ENCODE data around the gene SAMD1. TPM values are rescaled to one million over a fixed set of nuclear protein-coding genes. Genes with fewer than 3 reads are reported as not detected.

Gene SAMD1
- total and polyA plus RNA-seq, 2 of the 8 experiments (the other 6 are each of a cell fraction or from before 2014, with no cell fraction given), result 40.0 to 100 TPM

DNA sequence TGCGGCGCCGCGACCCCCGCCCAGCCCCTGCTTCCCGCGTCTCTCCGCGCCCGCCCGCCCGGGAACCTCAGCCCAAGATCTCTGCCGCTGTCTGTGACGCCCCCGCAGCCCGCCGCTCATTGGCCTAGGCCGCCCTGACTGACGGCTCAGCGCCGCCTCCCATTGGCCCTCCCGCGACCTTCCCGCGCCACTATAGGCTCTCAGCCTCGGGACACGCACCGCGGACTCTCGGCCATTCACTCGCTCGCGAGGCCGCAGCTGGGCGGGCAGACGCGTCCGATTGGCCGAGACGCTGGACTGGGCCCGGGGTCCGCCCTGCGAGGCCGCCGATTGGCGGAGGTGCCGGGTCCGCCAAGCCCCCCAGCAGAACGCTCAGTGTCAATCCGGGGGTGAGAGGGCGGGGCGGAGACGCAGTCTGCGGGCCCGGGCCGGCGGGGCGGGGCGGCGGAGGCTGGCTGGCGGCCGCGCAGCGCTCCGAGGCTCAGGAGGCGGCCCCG is 27.2 kb upstream of the SAMD1 start, which contains the start of gene PRKACA:
PRKACA (minus strand) TSS at position 95 of the 497 bp plus-strand sequence. CDS start 215 bp downstream, outside the sequence.
- Histone ChIP-seq H2BK12ac (ENCODE audit: low read depth, low read length) (no peak within 1 kb of the TSS), H3K9ac (replicated peaks in 1 of 4; ENCODE audit: extremely low read depth in 1 of 4, low read depth in 3 of 4, low read length in 3 of 4) (peak within 1 kb of the TSS; percentile 49 to 80 (median 66)), H2BK15ac (ENCODE audit: low read length) (no peak within 1 kb of the TSS), H3K79me2 (ENCODE audit: control insufficient read depth in 1 of 2, insufficient read depth in 2 of 2, low read length in 2 of 2) (0 out of 4 replicates have a peak, but pooled peaks cover 0 to 3% of the 10 kb centered on the region in 2 experiments), H4K8ac (ENCODE audit: extremely low read depth, insufficient read depth, low read length) (no peak within 1 kb of the TSS; the same call in 1 of the 2 replicates), H3K27ac (ENCODE audit: low read depth, low read length) (0 out of 2 replicates have a peak within 1 kb of the TSS, but pooled peaks have one; percentile 29), H4K20me1 (replicated peaks in 1 of 2; ENCODE audit: control insufficient read depth in 1 of 2, insufficient read depth in 2 of 2, low read length in 2 of 2) (peaks cover 7 to 12% of the 10 kb centered on the region in 2 experiments), H2AFZ (ENCODE audit: low read length) (no peak within 1 kb of the TSS), H3K14ac (ENCODE audit: insufficient read length) (no peak within 1 kb of the TSS), H3K9me3 (ENCODE audit: insufficient read depth in 2 of 2, low read depth in 1 of 2, low read length in 1 of 2) (no peaks in the 10 kb centered on the region), H3K36me3 (ENCODE audit: control insufficient read depth in 2 of 4, insufficient read depth in 4 of 4, low read length in 3 of 4) (peaks cover 0 to 8% (median 2%) of the 10 kb centered on the region in 4 experiments; a peak in 4 of 8 replicates), H3K56ac (replicated peaks; ENCODE audit: insufficient read length, low read depth, low read length) (no peak within 1 kb of the TSS), H2BK120ac (replicated peaks; ENCODE audit: low read depth, low read length) (no peak within 1 kb of the TSS), H4K5ac (ENCODE audit: insufficient read length, low read depth, low read length) (no peak within 1 kb of the TSS), H3K23me2 (ENCODE audit: low read depth, low read length) (peaks cover 8% of the 10 kb centered on the region), H4K91ac (replicated peaks; ENCODE audit: insufficient read length, low read length) (peak within 1 kb of the TSS; percentile 88), H3K23ac (ENCODE audit: insufficient read length) (no peak within 1 kb of the TSS), H3K79me1 (ENCODE audit: low read depth, low read length) (no peaks in the 10 kb centered on the region; the same call in 1 of the 2 replicates), H3K4me1 (replicated peaks in 1 of 4; ENCODE audit: control insufficient read depth in 3 of 4, insufficient read depth in 4 of 4, low read length in 3 of 4) (peaks cover 8 to 26% (median 15%) of the 10 kb centered on the region in 4 experiments), H3K4ac (replicated peaks; ENCODE audit: insufficient read length, low read depth, low read length) (no peak within 1 kb of the TSS), H2BK20ac (ENCODE audit: low read length) (no peak within 1 kb of the TSS), H3K4me3 (ENCODE audit: extremely low read depth in 1 of 4, insufficient read depth in 2 of 4, low read depth in 3 of 4, low read length in 4 of 4) (peak within 1 kb of the TSS; percentile 41 to 85 (median 55)), H3K4me2 (ENCODE audit: insufficient read depth in 1 of 2, low read depth in 2 of 2, low read length in 2 of 2) (peak within 1 kb of the TSS; percentile 77 to 94), H2AK5ac (ENCODE audit: low read depth, low read length) (no peak within 1 kb of the TSS), H3K27me3 (replicated peaks in 1 of 4; ENCODE audit: control insufficient read depth in 3 of 4, extremely low read depth in 1 of 4, insufficient read depth in 3 of 4, low read length in 3 of 4) (no peaks in the 10 kb centered on the region; a peak in 2 of 7 replicates), H2BK5ac (ENCODE audit: low read depth, low read length) (peak within 1 kb of the TSS; percentile 66; the same call in 1 of the 2 replicates), H3K18ac (ENCODE audit: extremely low read depth, low read length) (no peak within 1 kb of the TSS)
- 2% methylated on average over 34 of the region's 67 CpGs; no CpG with 5 or more reads in 1 of the 2 experiments for WGBS, 2 experiments (ENCODE audit: extremely low coverage in 1 of 2, insufficient coverage in 1 of 2, insufficient read length in 1 of 2, insufficient replicate concordance in 2 of 2, low coverage in 1 of 2, low lambda C conversion rate in 2 of 2, missing lambda C conversion rate in 1 of 2)
- DNase-seq (ENCODE audit: low read depth in 1 of 2, low spot score in 2 of 2) (peak; percentile 91 to 95), FAIRE-seq (no peak)
- CTCF ChIA-PET (ENCODE audit: partially characterized antibody), result interaction anchor here (0.5 to 11.3 kb wide), 3 partner anchors 14 to 133 kb away, joined by 3 to 105 read pairs (median 3); no protein-coding TSS in a partner anchor
- POLR2A ChIA-PET (ENCODE audit: partially characterized antibody), result interaction anchor here (0.9 to 11.0 kb wide), 6 partner anchors 8 to 33 kb away, joined by 3 to 109 read pairs (median 3); partner anchors contain the start of gene ASF1B
- TF ChIP-seq SP1 (IDR thresholded peaks at IDR 0.05; ENCODE audit: low read depth, low read length), result peak; percentile 99
- TF ChIP-seq POLR2A (IDR thresholded peaks at IDR 0.05; ENCODE audit: control extremely low read depth in 1 of 2, low read depth in 2 of 2, low read length in 2 of 2), result no peak
- peak; percentile 99 for TF ChIP-seq EGR1 (IDR thresholded peaks at IDR 0.05; ENCODE audit: borderline replicate concordance, low read depth, low read length)
- no peak for TF ChIP-seq MAFK (IDR thresholded peaks at IDR 0.05; ENCODE audit: low read depth, low read length)
- no peak for TF ChIP-seq RFX5 (IDR thresholded peaks at IDR 0.05; ENCODE audit: borderline replicate concordance, low read depth, low read length)
- TF ChIP-seq, protein P1, sequence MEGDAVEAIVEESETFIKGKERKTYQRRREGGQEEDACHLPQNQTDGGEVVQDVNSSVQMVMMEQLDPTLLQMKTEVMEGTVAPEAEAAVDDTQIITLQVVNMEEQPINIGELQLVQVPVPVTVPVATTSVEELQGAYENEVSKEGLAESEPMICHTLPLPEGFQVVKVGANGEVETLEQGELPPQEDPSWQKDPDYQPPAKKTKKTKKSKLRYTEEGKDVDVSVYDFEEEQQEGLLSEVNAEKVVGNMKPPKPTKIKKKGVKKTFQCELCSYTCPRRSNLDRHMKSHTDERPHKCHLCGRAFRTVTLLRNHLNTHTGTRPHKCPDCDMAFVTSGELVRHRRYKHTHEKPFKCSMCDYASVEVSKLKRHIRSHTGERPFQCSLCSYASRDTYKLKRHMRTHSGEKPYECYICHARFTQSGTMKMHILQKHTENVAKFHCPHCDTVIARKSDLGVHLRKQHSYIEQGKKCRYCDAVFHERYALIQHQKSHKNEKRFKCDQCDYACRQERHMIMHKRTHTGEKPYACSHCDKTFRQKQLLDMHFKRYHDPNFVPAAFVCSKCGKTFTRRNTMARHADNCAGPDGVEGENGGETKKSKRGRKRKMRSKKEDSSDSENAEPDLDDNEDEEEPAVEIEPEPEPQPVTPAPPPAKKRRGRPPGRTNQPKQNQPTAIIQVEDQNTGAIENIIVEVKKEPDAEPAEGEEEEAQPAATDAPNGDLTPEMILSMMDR (IDR thresholded peaks at IDR 0.05; ENCODE audit: control extremely low read depth in 1 of 3, insufficient read depth in 1 of 3, low read depth in 1 of 3, low read length in 3 of 3), result no peak
- TF ChIP-seq JUN (IDR thresholded peaks at IDR 0.05; ENCODE audit: low read depth, low read length), result no peak
- TF ChIP-seq, protein P2, sequence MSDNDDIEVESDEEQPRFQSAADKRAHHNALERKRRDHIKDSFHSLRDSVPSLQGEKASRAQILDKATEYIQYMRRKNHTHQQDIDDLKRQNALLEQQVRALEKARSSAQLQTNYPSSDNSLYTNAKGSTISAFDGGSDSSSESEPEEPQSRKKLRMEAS (IDR thresholded peaks at IDR 0.05), result no peak
- no peak for TF ChIP-seq SUZ12 (IDR thresholded peaks at IDR 0.05; ENCODE audit: low read length)
- no peak for TF ChIP-seq CTBP2 (IDR thresholded peaks at IDR 0.05; ENCODE audit: borderline replicate concordance, insufficient read depth, insufficient read length, low read length)
